ENCODE data around the gene RPP25L. TPM values are rescaled to one million over a fixed set of nuclear protein-coding genes. Genes with fewer than 3 reads are reported as not detected.
A peak's percentile ranks its signal among the peaks of the same experiment; 100 is the strongest.

The RPP25L gene
- total and polyA plus RNA-seq, 10 of the 15 experiments (the other 5 are each of a cell fraction or from before 2014, with no cell fraction given): 7.7 to 30.2 (median 16.8) TPM

DNA sequence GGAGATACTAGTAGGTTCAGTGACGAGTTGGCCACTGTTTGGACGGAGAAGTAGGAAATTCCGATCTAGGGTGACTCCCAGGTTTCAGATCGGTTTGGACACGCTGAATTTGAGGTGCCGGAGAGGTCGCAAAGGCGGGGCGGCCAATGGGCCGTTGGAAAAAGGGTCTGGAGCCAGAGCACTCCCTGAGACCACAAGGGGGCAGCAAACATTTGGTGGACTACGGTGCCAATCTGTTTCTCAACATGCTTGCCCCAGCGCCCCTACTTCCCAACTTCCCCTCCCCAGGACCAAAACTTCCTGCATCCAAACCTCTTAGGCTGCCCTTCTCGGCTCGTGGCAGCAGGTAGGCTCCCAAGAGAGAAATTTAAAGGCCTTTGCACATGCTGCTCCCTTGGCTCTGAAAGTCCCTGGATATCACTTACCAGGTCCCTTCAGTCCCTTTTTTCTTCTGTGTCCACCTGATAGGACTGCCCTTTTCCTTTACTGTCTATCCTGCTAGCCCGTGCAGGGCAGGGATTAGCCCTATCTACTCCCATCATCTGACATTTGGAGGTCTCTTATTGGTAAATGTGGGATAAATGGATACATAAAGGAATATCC, 992 bp upstream of the RPP25L start (continued):
- TF ChIP-seq, protein P1, sequence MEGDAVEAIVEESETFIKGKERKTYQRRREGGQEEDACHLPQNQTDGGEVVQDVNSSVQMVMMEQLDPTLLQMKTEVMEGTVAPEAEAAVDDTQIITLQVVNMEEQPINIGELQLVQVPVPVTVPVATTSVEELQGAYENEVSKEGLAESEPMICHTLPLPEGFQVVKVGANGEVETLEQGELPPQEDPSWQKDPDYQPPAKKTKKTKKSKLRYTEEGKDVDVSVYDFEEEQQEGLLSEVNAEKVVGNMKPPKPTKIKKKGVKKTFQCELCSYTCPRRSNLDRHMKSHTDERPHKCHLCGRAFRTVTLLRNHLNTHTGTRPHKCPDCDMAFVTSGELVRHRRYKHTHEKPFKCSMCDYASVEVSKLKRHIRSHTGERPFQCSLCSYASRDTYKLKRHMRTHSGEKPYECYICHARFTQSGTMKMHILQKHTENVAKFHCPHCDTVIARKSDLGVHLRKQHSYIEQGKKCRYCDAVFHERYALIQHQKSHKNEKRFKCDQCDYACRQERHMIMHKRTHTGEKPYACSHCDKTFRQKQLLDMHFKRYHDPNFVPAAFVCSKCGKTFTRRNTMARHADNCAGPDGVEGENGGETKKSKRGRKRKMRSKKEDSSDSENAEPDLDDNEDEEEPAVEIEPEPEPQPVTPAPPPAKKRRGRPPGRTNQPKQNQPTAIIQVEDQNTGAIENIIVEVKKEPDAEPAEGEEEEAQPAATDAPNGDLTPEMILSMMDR (IDR thresholded peaks at IDR 0.05 in 2 of 3, conservative IDR thresholded peaks at IDR 0.05 in 1 of 3; ENCODE audit: control insufficient read depth in 2 of 3, extremely low read depth in 1 of 3, insufficient read depth in 1 of 3, low read depth in 3 of 3, low read length in 3 of 3): peak; percentile 84 to 88 (median 86)
- TF ChIP-seq EED (IDR thresholded peaks at IDR 0.05; ENCODE audit: low read depth) (peak; percentile 24; the same call in 1 of the 2 replicates), SIN3A (IDR thresholded peaks at IDR 0.05; ENCODE audit: low read depth, low read length) (no peak), GABPA (IDR thresholded peaks at IDR 0.05; ENCODE audit: low read depth) (no peak), ZZZ3 (IDR thresholded peaks at IDR 0.05; ENCODE audit: control insufficient read depth, insufficient read length, low read depth) (no peak), PML (IDR thresholded peaks at IDR 0.05; ENCODE audit: low read length) (no peak), BRCA1 (IDR thresholded peaks at IDR 0.05; ENCODE audit: low read depth, low read length) (no peak), NFXL1 (IDR thresholded peaks at IDR 0.05; ENCODE audit: borderline replicate concordance) (no peak), RCOR1 (conservative IDR thresholded peaks at IDR 0.05; ENCODE audit: low read depth, low read length) (no peak), RUNX3 (IDR thresholded peaks at IDR 0.05; ENCODE audit: low read length) (no peak), ATF7 (IDR thresholded peaks at IDR 0.05; ENCODE audit: low read depth) (no peak), SREBF2 (IDR thresholded peaks at IDR 0.05; ENCODE audit: low read length) (no peak), ESRRA (IDR thresholded peaks at IDR 0.05; ENCODE audit: low read length) (no peak), NR2C1 (IDR thresholded peaks at IDR 0.05) (no peak), NFYB (IDR thresholded peaks at IDR 0.05; ENCODE audit: insufficient read depth, low read depth, low read length) (no peak), SMC3 (IDR thresholded peaks at IDR 0.05; ENCODE audit: borderline replicate concordance, low read length) (peak; percentile 69), HDAC2 (IDR thresholded peaks at IDR 0.05) (no peak), RAD21 (IDR thresholded peaks at IDR 0.05; ENCODE audit: insufficient read depth, low read depth, low read length) (peak; percentile 37), DPF2 (IDR thresholded peaks at IDR 0.05) (no peak), JUND (IDR thresholded peaks at IDR 0.05; ENCODE audit: low read depth, low read length) (no peak), EZH2 (IDR thresholded peaks at IDR 0.05; ENCODE audit: borderline replicate concordance, control insufficient read depth, low read depth, low read length) (no peak)
- TF ChIP-seq, protein P2, sequence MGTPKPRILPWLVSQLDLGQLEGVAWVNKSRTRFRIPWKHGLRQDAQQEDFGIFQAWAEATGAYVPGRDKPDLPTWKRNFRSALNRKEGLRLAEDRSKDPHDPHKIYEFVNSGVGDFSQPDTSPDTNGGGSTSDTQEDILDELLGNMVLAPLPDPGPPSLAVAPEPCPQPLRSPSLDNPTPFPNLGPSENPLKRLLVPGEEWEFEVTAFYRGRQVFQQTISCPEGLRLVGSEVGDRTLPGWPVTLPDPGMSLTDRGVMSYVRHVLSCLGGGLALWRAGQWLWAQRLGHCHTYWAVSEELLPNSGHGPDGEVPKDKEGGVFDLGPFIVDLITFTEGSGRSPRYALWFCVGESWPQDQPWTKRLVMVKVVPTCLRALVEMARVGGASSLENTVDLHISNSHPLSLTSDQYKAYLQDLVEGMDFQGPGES (IDR thresholded peaks at IDR 0.05): no peak
- TF ChIP-seq, protein P3, sequence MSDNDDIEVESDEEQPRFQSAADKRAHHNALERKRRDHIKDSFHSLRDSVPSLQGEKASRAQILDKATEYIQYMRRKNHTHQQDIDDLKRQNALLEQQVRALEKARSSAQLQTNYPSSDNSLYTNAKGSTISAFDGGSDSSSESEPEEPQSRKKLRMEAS (IDR thresholded peaks at IDR 0.05; ENCODE audit: low read depth, low read length): no peak
- TF ChIP-seq, protein P4, sequence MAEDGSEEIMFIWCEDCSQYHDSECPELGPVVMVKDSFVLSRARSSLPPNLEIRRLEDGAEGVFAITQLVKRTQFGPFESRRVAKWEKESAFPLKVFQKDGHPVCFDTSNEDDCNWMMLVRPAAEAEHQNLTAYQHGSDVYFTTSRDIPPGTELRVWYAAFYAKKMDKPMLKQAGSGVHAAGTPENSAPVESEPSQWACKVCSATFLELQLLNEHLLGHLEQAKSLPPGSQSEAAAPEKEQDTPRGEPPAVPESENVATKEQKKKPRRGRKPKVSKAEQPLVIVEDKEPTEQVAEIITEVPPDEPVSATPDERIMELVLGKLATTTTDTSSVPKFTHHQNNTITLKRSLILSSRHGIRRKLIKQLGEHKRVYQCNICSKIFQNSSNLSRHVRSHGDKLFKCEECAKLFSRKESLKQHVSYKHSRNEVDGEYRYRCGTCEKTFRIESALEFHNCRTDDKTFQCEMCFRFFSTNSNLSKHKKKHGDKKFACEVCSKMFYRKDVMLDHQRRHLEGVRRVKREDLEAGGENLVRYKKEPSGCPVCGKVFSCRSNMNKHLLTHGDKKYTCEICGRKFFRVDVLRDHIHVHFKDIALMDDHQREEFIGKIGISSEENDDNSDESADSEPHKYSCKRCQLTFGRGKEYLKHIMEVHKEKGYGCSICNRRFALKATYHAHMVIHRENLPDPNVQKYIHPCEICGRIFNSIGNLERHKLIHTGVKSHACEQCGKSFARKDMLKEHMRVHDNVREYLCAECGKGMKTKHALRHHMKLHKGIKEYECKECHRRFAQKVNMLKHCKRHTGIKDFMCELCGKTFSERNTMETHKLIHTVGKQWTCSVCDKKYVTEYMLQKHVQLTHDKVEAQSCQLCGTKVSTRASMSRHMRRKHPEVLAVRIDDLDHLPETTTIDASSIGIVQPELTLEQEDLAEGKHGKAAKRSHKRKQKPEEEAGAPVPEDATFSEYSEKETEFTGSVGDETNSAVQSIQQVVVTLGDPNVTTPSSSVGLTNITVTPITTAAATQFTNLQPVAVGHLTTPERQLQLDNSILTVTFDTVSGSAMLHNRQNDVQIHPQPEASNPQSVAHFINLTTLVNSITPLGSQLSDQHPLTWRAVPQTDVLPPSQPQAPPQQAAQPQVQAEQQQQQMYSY (CRISPR knock-in tag; IDR thresholded peaks at IDR 0.05): no peak
- TF ChIP-seq, protein P5, sequence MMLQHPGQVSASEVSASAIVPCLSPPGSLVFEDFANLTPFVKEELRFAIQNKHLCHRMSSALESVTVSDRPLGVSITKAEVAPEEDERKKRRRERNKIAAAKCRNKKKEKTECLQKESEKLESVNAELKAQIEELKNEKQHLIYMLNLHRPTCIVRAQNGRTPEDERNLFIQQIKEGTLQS (IDR thresholded peaks at IDR 0.05; ENCODE audit: borderline replicate concordance, extremely low read depth, low read depth, low read length): no peak

Data from GM12878 (cell line).